ELF-1 (cell line): ENCODE results near the gene POLR1A.

Source experiments
- DNase-seq: peaks from one replicate; pipeline ENCODE4 v3.0.0-alpha.2; 2016; ENCODE audit warnings: low read depth, low spot score

Gene POLR1A

GRCh38 chr2:86065512-86065911 is 40.2 kb downstream of the POLR1A start:
- DNase-seq, result no peak

GRCh38 chr2:86064006-86064405 is 41.7 kb downstream of the POLR1A start:
- no peak for DNase-seq

GRCh38 chr2:86062043-86062442 is 43.6 kb downstream of the POLR1A start:
- DNase-seq, result no peak

GRCh38 chr2:86056590-86057331 is 48.9 kb downstream of the POLR1A start:
- no peak for DNase-seq

GRCh38 chr2:86055314-86055713 is 50.4 kb downstream of the POLR1A start:
- DNase-seq, result no peak

GRCh38 chr2:86054535-86055082 is 51.1 kb downstream of the POLR1A start:
- no peak for DNase-seq

GRCh38 chr2:86053166-86053565 is 52.5 kb downstream of the POLR1A start:
- no peak for DNase-seq

- no peak for DNase-seq
Measured at GRCh38 chr2:86052676-86053075, 53.0 kb downstream of the POLR1A start.

GRCh38 chr2:86052265-86052664 is 53.4 kb downstream of the POLR1A start:
- DNase-seq, result no peak

- DNase-seq, result no peak
Measured at GRCh38 chr2:86050301-86050700, 55.4 kb downstream of the POLR1A start.

- no peak for DNase-seq
Measured at GRCh38 chr2:86049529-86049928, 56.2 kb downstream of the POLR1A start.

- no peak for DNase-seq
Measured at GRCh38 chr2:86048888-86049287, 56.8 kb downstream of the POLR1A start.

GRCh38 chr2:86048383-86048701 is 57.3 kb downstream of the POLR1A start:
- no peak for DNase-seq

GRCh38 chr2:86047575-86048382 is 57.9 kb downstream of the POLR1A start:
- no peak for DNase-seq

- DNase-seq, result no peak
Measured at GRCh38 chr2:86045541-86045940, 60.1 kb downstream of the POLR1A start.

GRCh38 chr2:86044614-86045013 is 61.1 kb downstream of the POLR1A start:
- no peak for DNase-seq

GRCh38 chr2:86044045-86044444 is 61.6 kb downstream of the POLR1A start:
- DNase-seq, result no peak

- no peak for DNase-seq
Measured at GRCh38 chr2:86042256-86043168, 63.2 kb downstream of the POLR1A start.

- no peak for DNase-seq
Measured at GRCh38 chr2:86039963-86040655, 65.6 kb downstream of the POLR1A start.

GRCh38 chr2:86039178-86039962 is 66.3 kb downstream of the POLR1A start:
- no peak for DNase-seq
